ENCODE measurements around the gene COMT. TPM values are rescaled to one million over a fixed set of nuclear protein-coding genes. Genes with fewer than 3 reads are reported as not detected.

The COMT gene
- total and polyA plus RNA-seq, 2 experiments from 2014 or later = 490 to 508 TPM

DNA sequence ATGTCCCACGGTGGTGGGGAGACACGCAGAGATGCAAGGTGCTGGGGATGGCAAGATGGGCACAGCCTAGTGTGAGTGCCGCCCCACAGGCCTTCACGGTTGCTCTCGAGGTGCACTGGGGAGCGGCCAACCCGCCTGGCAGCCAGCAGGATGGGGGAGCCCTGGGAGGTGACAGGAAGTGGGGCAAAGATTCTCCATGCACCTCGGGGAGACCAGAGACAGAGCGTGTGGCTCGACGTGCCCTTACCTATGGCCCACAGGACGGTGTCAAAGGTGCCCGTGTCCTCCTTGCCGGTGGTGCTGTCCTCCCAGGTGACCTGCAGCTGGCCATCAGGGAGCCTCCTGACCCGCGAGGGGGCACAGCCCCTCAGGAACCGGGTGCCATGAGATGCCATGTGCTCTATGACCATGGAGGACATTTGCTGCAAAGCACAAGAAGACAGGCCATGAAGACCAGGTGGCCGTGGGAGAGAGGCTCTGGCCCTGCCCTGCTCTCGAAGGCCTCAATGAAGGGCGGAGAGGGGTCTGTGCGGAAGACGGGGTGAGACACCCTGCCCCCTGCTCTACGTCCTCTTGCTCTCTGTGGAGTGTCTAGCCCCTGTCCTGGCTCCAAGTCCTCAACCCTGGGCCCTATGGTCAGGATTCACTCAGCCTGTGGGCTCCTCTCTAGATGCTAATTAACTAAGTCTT lies 46.3 kb upstream of the COMT start:
- in situ Hi-C loops (cut with MboI) = no loop called here
- 95 to 96% methylated on average over 22 of the region's 23 CpGs for WGBS, 2 experiments (ENCODE audit: low coverage in 1 of 2, low lambda C conversion rate in 2 of 2, missing lambda C conversion rate in 2 of 2)
- no peaks in the 10 kb centered on the region for H3K9me2 ChIP-seq (ENCODE audit: insufficient read depth)

DNA sequence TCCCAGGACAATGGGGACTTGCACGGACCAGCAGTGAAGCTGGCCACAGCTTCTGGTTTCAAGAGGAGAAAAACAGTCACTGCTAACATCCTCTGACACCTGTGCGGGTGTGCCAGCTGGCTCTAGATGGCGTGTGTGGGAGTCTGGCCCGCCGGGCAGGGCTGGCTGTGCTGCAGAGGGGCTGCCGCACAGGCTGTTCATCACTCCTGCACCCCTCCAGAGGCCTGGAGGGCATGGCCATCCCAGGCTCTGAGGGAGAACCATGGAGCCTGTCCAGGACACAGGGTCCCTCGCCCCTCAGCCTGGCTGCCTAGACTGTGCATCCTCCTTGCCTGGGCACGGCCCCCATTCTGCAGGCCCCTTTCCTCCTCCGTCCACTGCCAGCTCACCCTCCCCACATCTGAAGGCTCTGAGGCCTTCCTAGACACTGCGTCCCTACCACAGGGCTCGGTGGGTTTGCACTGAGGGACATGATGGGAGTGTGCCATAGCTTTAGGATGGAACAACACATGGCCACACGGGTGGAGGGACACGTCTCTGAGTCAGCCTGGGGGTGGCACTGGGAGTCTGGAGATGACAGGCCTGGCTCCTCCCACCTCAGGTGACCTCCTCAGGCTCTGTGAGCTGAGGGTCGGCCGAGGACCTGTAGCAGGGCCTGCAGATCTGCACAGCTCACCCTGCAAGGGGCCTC lies 44.8 kb upstream of the COMT start:
- no peak overlapping the region for H2AFZ ChIP-seq
- H3K4me3 ChIP-seq = no peak overlapping the region
- no peak overlapping the region for H3K4me2 ChIP-seq (ENCODE audit: unreplicated experiment)
- H3K9me3 ChIP-seq (ENCODE audit: low read depth) = no peaks in the 10 kb centered on the region
- no peaks in the 10 kb centered on the region for H3K27me3 ChIP-seq (replicated peaks; ENCODE audit: insufficient read depth)
- WGBS, 2 experiments (ENCODE audit: low coverage in 1 of 2, low lambda C conversion rate in 2 of 2, missing lambda C conversion rate in 2 of 2) = 81 to 86% methylated on average over 15 of the region's 15 CpGs
- H3K79me2 ChIP-seq (ENCODE audit: insufficient read depth) = no peaks in the 10 kb centered on the region
- H3F3A ChIP-seq (ENCODE audit: insufficient read depth) = no peaks in the 10 kb centered on the region
- H3K9ac ChIP-seq = no peak overlapping the region
- H3K4me1 ChIP-seq (ENCODE audit: insufficient read depth) = peaks cover 10% of the 10 kb centered on the region
- no peaks in the 10 kb centered on the region for H4K20me1 ChIP-seq (ENCODE audit: insufficient read depth)
- in situ Hi-C loops (cut with MboI) = no loop called here
- no peak overlapping the region for H3K27ac ChIP-seq
- TF ChIP-seq EZH2phosphoT487 (IDR thresholded peaks at IDR 0.05; ENCODE audit: insufficient read depth, low read depth) (no peak), EZH2 (IDR thresholded peaks at IDR 0.05; ENCODE audit: insufficient read depth, poor library complexity, severe bottlenecking) (no peak)
- no peaks in the 10 kb centered on the region for H3K9me2 ChIP-seq (ENCODE audit: insufficient read depth)
- no peaks in the 10 kb centered on the region for H3K36me3 ChIP-seq (ENCODE audit: low read depth)
- DNase-seq = no peak

More for the DNA sequence above, 46.3 kb upstream of the COMT start:
- Histone ChIP-seq H3F3A (ENCODE audit: insufficient read depth) (0 out of 2 replicates have a peak, but pooled peaks cover 4% of the 10 kb centered on the region), H3K9ac (no peak overlapping the region), H2AFZ (no peak overlapping the region), H3K27ac (no peak overlapping the region), H3K36me3 (ENCODE audit: low read depth) (no peaks in the 10 kb centered on the region), H3K4me2 (ENCODE audit: unreplicated experiment) (no peak overlapping the region), H3K9me3 (ENCODE audit: low read depth) (no peaks in the 10 kb centered on the region), H3K4me3 (no peak overlapping the region), H3K27me3 (replicated peaks; ENCODE audit: insufficient read depth) (no peaks in the 10 kb centered on the region), H3K79me2 (ENCODE audit: insufficient read depth) (no peaks in the 10 kb centered on the region), H4K20me1 (ENCODE audit: insufficient read depth) (no peaks in the 10 kb centered on the region), H3K4me1 (ENCODE audit: insufficient read depth) (peaks cover 24% of the 10 kb centered on the region)
- TF ChIP-seq EZH2phosphoT487 (IDR thresholded peaks at IDR 0.05; ENCODE audit: insufficient read depth, low read depth) = no peak
- no peak for TF ChIP-seq EZH2 (IDR thresholded peaks at IDR 0.05; ENCODE audit: insufficient read depth, poor library complexity, severe bottlenecking)
- DNase-seq = no peak

DNA sequence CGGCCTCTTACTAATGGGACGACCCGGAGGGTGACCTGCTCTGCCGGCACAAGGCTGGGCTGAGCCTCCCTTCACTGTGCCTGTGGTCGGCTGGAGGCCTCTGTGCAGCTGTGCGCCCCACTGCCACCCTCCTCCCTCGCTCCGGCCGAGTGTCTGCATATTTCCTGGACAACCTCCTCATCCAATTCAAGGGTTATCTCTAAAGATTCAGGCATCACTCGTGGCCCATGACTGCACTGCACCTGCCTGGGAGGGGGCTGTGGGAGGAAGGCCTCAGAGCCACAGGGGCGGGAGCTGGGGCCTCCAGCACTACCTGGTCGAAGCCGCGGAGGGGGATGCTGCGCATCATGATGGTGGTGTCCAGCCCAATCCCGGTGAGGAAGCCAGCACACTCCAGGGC lies 43.8 kb upstream of the COMT start:
- no peaks in the 10 kb centered on the region for H4K20me1 ChIP-seq (ENCODE audit: insufficient read depth)
- no peaks in the 10 kb centered on the region for H3K9me3 ChIP-seq (ENCODE audit: low read depth)
- TF ChIP-seq EZH2phosphoT487 (IDR thresholded peaks at IDR 0.05; ENCODE audit: insufficient read depth, low read depth) (no peak), EZH2 (IDR thresholded peaks at IDR 0.05; ENCODE audit: insufficient read depth, poor library complexity, severe bottlenecking) (no peak)
- 0 out of 2 replicates have a peak, but pooled peaks cover under 1% of the 10 kb centered on the region for H3K4me1 ChIP-seq (ENCODE audit: insufficient read depth)
- H3K79me2 ChIP-seq (ENCODE audit: insufficient read depth) = no peaks in the 10 kb centered on the region
- 94 to 97% methylated on average over 16 of the region's 16 CpGs for WGBS, 2 experiments (ENCODE audit: low coverage in 1 of 2, low lambda C conversion rate in 2 of 2, missing lambda C conversion rate in 2 of 2)
- H3K27me3 ChIP-seq (replicated peaks; ENCODE audit: insufficient read depth) = no peaks in the 10 kb centered on the region
- H3K36me3 ChIP-seq (ENCODE audit: low read depth) = no peaks in the 10 kb centered on the region
- H3K4me3 ChIP-seq = no peak overlapping the region
- no peaks in the 10 kb centered on the region for H3F3A ChIP-seq (ENCODE audit: insufficient read depth)
- DNase-seq = no peak
- no peak overlapping the region for H3K4me2 ChIP-seq (ENCODE audit: unreplicated experiment)
- no peak overlapping the region for H3K27ac ChIP-seq
- no peaks in the 10 kb centered on the region for H3K9me2 ChIP-seq (ENCODE audit: insufficient read depth)
- in situ Hi-C loops (cut with MboI) = no loop called here
- no peak overlapping the region for H3K9ac ChIP-seq
- H2AFZ ChIP-seq = no peak overlapping the region

DNA sequence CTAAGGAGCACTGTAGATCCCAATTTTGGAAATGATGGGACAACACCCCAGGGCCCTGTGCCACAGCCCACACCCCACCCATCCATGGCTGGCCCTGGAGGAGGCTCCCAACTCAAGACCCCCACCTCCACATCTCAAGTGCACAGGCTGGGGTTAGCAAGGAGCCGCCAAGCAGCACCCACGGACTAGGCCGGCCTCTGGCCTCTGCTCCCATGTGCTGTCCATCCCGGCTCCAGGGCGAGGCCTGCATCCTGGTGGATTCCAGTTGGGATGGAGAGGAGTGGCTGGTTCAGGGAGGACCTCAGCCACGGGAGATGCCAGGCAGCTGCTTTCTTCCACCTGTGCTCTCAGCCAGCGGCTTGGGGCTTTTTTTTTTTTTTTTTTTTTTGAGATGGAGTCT lies 43.4 kb upstream of the COMT start:
- H3K27ac ChIP-seq = no peak overlapping the region
- H3K4me1 ChIP-seq (ENCODE audit: insufficient read depth) = no peaks in the 10 kb centered on the region
- no peak for DNase-seq
- no peak overlapping the region for H3K9ac ChIP-seq
- no peak overlapping the region for H3K4me2 ChIP-seq (ENCODE audit: unreplicated experiment)
- H3K79me2 ChIP-seq (ENCODE audit: insufficient read depth) = no peaks in the 10 kb centered on the region
- WGBS, 2 experiments (ENCODE audit: low coverage in 1 of 2, low lambda C conversion rate in 2 of 2, missing lambda C conversion rate in 2 of 2) = 93 to 97% methylated on average over 7 of the region's 7 CpGs
- no peaks in the 10 kb centered on the region for H3K36me3 ChIP-seq (ENCODE audit: low read depth)
- no peaks in the 10 kb centered on the region for H3K9me2 ChIP-seq (ENCODE audit: insufficient read depth)
- no peak for TF ChIP-seq EZH2 (IDR thresholded peaks at IDR 0.05; ENCODE audit: insufficient read depth, poor library complexity, severe bottlenecking)
- no peaks in the 10 kb centered on the region for H3F3A ChIP-seq (ENCODE audit: insufficient read depth)
- no peak overlapping the region for H2AFZ ChIP-seq
- no peaks in the 10 kb centered on the region for H4K20me1 ChIP-seq (ENCODE audit: insufficient read depth)
- no peaks in the 10 kb centered on the region for H3K27me3 ChIP-seq (replicated peaks; ENCODE audit: insufficient read depth)
- H3K9me3 ChIP-seq (ENCODE audit: low read depth) = no peaks in the 10 kb centered on the region
- in situ Hi-C loops (cut with MboI) = no loop called here
- no peak overlapping the region for H3K4me3 ChIP-seq
